Right kidney (tissue), 1 donor: ENCODE results near the gene ARMC7.
"Not testable (repeated sequence)": the region's sequence is repeated elsewhere in the genome, so short reads cannot be mapped to it uniquely, and the experiment has no call there.

Experiments
- DNase-seq: peaks from one replicate; pipeline ENCODE4 v3.0.0-alpha.2; 2016

ARMC7 gene

DNA sequence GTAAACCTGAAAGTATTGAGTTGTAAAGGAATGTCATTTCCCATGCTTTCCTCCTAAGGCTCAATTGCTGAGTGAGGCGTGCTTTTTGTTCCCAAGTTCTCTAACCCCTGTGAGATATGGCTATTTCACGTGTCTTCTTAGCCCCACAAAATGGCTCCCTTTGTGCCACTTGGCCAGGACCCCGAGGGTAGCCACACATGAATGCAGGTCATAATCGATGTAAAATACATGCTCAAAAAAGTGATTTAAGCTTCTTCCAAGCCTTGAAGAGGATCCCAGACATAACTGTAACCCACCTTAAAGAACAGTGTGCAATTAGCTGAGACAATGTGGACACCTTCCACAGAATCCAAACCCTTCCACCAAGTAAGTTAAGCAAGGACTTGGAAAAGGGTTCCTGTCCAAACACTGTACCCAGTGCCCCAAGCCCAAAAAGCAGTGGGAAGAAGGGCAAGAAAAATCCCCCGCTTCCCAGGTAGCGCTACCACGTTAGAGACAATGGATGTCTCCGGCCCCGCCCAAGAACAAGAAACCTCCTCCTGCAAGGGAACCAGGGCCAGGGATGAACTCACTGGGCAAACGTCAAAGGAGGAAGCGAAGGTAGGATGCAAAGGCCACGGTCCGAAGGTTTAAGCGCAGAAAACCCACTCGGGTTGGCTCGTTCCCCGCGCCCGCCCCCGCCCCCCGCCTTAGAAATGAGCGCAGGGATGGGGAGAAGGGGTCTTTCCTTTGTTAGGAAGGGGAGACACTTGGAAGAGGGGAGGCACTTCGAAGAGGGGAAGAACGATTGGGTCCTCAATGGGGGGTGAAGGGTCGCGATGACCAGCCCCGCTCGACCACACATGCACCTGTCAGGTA lies 43.4 kb downstream of the ARMC7 start:
- DNase-seq = peak; percentile 55

DNA sequence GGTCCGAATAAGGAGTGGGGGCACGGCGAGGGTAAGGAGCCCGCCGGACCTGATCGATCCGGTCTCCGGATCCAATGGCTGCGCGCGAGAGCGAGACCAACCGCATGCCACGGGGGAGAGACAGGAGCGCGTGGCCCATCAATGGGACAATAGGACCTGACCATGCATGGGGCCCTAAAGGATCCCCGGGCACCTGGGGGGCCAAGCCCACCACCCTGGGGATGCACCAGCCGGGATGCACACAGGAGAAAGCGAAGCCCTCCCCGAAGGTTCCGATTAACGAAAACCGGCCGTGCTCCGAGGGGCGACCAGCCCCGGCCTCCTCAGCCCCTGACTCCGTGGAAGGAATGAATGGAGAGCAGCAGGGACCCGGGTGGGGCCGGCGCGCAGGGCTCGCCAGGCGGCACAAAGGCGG lies 44.0 kb downstream of the ARMC7 start:
- peak; percentile 81 for DNase-seq

DNA sequence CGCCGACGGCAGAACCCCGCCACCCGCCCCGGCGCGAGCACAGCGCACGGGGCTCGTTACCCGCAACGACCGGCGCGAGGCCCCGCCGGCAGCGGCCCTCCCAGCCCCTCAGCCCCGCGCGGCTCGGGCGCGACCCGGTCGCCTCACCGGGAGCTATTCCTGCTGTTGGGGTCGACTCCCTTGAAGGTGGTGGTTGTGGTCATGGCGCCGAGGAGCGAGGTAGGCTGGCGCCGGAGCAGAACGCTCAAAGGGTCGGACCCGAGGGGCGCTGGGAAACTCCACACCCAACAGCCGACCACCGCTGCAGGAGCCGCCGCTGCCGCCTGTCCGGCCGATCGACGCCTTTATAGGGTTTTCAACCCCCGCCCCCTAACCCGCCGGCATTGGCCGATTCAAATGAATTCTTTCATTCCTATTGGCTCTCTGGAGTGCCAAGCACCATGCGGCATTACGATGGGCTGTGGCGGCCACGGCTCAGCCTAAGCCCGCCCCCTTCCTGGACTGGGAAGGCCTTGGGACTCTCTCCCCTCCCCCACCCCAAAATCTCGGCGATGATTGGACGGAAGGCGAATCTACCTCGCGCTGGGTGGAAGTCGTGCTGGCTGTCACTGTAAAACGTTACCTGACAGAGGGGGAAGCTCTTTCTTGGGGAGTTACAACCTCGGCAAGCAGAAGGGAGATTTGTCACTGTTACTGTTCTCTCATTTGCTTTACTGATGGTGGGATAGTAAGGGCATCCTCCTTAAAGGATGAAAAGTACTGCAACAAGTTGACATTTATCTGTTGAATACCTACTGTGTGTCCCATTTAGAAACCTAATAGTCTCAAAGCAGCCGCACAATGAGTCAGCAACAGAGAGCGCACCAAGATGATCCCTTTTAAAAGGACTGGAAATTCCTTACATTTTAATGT lies 44.7 kb downstream of the ARMC7 start, which contains the start of gene JPT1:
JPT1 (minus strand) TSS at position 318 of the 912 bp plus-strand sequence; CDS start at position 203, 115 bp downstream.
- peak; percentile 94 for DNase-seq

DNA sequence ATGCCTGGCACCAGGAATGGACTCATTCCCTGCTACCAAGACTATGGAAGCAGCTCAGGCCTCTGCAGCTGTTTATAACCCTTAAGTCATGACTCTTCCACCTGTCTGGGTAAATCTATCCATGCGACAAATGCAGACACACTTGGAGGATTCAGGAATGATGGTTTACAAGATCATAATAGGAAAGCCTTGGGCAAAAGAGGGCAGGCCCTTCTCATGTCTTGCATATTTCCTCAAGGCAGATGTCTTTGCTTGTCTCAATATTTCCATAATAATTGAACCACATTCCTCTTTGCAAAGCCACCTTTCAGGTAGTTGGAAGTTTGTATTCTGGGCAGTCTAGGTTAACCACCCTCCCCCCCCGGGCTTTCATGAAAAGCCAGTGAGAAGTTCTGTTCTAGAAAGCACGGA lies 45.4 kb downstream of the ARMC7 start:
- no peak for DNase-seq

DNA sequence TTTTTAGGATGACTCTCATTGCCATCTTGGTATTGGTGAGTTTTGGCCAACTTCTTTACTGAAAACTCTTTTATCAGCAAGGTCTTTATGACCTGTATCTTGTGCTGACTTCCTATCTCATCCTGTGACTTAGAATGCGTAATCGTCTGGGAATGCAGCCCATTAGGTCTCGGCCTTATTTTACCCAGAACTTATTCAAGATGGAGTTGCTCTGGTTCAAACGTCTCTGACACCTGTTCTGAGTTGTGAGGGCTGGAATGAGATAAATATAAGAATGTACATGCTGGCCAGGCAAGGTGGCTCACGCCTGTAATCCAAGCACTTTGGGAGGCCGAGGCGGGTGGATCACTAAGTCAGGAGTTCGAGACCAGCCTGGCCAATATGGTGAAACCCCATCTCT lies 48.7 kb downstream of the ARMC7 start:
- not testable (repeated sequence) for DNase-seq

DNA sequence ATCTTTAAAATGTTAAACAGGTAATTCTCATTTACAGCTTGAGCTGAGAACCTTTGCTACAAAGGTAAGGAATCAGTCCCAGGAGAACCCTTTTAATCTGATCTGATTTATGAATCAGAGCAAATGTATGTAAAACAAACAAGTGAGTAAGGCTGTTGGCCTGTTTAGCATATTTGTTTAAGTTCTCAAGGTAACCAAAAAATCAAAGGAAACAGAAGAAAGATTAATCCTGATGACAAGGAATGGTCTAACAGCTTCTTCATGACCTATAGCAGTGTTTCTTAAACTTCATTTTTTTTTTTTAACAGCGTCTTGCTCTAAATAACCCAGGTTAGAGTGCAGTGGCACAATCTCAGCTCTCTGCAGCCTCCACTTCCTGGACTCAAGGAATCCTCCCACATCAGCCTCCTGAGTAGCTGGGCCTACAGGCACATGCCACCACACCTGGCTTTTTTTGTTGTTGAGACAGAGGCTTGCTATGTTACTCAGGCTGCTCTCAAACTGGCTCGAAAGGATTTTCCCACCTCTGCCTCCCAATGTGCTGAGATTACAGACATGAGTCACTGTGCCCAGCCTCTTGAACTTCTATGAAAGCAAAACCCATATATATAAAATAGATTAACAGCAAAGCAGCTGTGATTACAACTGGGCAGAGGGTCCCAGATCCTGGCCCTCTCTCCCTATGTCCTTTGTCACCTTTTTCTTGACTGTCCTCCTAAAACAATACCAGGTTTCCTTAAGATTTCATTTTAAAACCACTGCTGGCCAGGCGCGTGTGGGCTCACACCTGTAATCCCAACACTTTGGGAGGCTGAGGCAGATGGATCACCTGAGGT lies 49.6 kb downstream of the ARMC7 start:
- DNase-seq = no peak

DNA sequence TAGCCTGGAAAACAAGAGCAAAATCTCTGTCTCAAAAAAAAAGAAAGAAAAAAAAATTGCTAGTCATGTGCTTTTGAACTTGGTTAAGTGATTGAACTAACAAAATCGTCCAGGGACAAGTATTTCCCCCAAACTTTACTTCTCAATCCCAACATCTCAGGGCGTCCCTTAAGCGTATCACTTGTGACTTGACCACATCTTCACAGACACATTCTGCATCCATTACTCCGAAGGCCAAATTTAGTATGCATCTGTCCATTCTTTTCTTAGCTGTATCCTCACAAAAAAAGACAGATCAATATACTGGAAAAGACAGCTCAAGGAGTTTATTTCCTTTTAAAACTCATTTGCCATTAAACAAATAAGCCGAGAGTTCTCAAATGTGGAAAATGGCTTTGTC lies 50.4 kb downstream of the ARMC7 start:
- DNase-seq = no peak

DNA sequence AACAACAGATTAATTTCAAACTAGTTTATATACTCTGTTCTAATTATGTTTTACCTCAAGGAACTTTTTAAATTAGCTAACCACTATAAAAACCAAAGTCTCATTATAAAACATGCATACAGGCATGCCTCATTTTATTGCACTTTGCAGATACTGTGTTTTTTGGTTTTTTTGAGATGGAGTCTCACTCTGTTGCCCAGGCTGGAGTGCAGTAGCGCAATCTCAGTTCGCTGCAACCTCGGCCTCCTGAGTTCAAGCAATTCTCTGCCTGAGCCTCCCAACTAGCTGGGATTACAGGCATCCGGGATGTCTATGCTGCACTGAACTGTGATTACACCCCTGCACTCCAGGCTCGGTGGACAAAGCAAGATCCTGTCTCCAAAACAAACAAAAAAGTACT lies 53.3 kb downstream of the ARMC7 start:
- DNase-seq = no peak

DNA sequence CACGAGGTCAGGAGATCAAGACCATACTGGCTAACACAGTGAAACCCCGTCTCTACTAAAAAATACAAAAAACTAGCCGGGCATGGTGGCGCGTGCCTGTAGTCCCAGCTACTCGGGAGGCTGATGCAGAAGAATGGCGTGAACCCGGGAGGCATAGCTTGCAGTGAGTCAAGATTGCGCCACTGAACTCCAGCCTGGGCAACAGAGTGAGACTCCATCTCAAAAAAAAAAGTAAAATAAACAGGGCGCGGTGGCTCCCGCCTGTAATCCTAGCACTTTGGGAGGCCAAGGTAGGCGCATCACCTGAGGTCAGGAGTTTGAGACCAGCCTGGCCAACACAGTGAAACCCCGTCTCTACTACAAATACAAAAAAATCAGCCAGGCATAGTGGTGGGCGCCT lies 54.8 kb downstream of the ARMC7 start:
- DNase-seq = not testable (repeated sequence)

DNA sequence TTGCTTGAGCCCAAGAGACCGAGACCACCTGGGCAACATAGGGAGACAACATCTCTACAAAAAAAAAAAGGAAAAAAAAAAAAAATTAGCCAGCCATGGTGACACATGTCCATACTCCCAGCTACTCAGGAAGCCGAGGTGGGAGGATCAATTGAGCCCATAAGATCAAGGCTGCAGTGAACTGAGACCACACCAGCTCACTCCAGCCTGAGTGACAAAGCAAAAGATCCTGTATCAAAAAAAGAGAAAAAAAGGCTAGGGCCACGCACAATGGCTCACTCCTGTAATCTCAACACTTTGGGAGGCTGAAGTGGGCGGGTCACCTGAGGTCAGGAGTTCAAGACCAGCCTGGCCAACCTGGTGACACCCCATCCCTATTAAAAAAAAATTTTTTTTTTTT lies 59.2 kb downstream of the ARMC7 start:
- no peak for DNase-seq

DNA sequence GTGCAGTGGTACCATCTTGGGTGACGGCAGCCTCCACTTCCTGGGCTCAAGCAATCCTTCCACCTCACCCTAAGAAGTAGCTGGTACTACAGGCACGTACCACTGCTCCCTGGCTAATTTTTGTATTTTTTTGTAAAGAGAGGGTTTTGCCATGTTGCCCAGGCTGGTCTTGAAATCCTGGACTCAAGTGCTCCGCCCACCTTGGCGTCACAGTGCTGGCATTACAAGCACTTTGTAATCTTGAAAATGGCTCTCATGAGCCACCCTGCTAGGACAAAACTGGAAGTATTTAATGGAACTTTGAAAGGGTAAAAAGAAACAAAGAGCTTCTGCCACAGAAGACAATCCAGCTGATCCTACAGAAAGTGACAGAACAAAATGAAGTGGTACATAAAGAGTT lies 63.8 kb downstream of the ARMC7 start:
- no peak for DNase-seq

DNA sequence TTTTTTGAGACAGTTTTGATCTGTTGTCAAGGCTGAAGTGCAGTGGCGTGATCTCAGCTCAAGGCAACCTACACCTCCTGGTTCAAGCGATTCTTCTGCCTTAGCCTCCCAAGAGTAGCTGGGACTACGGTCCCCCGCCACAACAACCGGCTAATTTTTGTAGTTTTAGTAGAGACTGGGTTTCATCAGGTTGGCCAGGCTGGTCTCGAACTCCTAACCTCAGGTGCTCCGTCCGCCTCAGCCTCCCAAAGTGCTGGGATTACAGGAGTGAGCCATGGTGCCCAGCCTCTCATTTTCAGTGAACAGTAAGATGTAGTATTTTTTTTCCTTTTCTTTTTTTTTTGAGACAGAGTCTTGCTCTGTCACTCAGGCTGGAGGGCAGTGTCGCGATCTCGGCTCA lies 65.2 kb downstream of the ARMC7 start:
- DNase-seq = no peak

DNA sequence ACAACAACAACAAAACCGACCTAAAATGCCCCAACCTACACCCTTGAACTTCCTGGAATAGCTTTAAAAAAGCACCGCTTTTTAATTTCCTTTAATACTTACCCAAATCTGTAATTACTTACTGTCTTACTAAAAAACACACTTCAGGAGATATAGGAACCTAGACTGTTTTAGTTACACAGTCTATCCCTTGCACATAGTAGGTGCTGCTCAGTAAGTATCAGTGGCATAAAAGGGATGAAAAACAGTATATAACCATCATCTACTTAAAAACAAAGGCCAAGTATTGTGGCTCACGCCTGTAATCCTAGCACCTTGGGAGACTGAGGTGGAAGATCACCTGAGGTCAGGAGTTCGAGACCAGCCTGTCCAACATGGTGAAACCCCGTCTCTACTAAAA lies 66.9 kb downstream of the ARMC7 start:
- DNase-seq = no peak

DNA sequence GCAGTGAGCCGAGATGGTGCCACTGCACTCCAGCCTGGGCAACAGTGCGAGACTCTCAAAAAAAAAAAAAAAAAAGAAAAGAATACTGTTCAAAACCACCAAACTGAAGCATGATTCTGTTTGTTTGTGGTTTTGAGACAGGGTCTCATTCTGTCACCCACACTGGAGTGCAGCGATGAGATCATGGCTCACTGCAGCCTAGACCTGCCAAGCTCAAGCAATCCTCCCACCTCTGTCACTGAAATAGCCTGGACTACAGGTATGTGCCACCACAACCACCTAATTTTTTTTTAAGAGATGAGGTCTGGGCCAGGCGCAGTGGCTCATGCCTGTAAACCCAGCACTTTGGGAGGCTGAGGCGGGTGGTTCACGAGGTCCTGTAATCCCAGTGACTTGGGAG lies 68.7 kb downstream of the ARMC7 start:
- no peak for DNase-seq
